Epithelial cell of esophagus (primary cell): ENCODE data around the gene MTERF4.

Source experiments
- DNase-seq: peaks from one replicate; pipeline ENCODE4 v3.0.0; 2010; ENCODE audit warnings: low read depth
- H3K4me3 ChIP-seq: 2 replicates; pipeline ENCODE4 v1.5.1; 2011; ENCODE audit warnings: mild to moderate bottlenecking, low read length, control low read depth
- CTCF ChIP-seq: IDR thresholded peaks from 2 replicates; pipeline ENCODE4 v1.5.1; 2011; ENCODE audit warnings: low read depth, mild to moderate bottlenecking, low read length, control low read depth, inconsistent platforms; ENCODE audit not compliant: insufficient read depth; ENCODE audit errors: missing control alignments

The MTERF4 gene

DNA sequence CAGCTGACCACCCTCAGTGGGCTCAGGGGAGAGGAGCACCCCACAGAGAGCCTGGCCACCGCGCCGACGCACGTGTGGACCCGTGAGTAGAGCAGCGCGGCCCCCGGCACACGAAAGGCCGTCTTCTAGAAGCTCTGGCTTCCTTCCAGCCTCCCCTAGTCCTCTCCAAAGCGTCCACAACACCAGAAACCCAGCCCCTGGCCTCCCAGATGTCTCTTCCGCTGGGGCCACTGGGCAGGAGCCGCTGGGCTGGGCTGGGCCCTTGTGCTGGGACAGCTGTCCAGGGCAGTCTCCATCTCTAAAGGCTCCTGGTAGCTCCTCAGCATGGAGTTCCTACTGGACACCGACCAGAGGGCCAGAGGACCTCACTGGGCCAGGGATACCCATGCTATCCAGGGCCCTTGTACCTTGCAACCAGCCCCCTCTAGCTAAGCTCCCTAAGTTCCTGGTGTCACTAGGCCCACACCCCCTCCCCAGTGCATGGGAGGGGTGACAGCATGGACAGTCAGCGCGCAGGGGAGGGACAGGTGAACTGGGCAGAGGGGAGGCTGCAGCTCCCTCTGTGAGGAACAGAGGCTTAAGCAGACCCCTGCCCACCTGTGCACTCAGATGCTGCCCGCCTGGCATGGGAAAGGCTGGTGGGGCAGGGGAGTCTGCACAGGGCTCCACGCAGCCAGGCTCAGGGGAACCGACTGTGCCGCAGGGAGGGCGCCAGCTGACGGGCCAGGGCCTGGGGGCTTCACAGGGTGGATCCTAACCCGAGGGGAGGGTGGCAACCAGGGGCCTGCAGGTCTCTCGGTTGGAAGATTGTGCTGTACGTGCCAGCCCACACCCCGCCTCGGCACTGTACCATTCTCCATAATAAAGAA, 32.9 kb downstream of the MTERF4 start:
- no peak for DNase-seq
- no peak for TF ChIP-seq CTCF
- no peak overlapping the region for H3K4me3 ChIP-seq

DNA sequence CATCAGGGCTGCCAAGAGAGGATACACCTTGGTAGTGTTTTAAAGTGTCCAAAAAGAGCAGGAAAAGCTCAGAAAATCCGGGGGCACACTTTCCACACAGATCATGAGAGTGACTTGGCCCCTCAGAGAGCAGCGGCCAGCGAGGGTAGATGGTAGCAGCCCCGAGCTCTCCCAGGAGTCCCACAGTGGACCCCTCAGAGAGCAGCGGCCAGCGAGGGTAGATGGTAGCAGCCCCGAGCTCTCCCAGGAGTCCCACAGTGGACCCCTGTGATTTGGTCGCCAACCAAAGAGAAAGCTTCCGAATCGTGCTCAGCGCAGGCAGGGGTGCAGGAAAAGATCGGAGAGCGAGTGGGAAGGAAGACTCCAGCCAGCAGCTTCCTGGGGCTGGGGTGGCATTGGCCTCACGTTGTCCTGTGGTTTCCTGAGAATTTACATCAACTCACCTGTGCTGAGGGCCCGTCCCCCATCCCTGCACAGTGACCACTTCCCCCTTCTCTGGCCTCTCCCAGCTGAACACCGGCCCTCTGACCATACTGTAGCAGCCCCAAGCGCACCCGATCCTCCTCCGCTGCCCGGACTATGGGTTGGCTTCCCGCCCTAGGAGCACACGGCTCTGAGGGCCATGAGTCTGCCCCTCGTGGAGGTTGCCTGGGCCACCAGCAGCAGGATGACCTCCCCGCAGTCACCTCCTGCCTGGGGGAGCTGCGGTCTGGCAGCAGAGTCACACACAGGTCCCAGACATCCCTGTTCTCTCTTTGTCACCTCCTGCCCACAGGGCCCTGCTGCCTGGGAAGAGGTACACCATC, 33.7 kb downstream of the MTERF4 start:
- TF ChIP-seq CTCF = no peak
- no peak overlapping the region for H3K4me3 ChIP-seq
- no peak for DNase-seq

DNA sequence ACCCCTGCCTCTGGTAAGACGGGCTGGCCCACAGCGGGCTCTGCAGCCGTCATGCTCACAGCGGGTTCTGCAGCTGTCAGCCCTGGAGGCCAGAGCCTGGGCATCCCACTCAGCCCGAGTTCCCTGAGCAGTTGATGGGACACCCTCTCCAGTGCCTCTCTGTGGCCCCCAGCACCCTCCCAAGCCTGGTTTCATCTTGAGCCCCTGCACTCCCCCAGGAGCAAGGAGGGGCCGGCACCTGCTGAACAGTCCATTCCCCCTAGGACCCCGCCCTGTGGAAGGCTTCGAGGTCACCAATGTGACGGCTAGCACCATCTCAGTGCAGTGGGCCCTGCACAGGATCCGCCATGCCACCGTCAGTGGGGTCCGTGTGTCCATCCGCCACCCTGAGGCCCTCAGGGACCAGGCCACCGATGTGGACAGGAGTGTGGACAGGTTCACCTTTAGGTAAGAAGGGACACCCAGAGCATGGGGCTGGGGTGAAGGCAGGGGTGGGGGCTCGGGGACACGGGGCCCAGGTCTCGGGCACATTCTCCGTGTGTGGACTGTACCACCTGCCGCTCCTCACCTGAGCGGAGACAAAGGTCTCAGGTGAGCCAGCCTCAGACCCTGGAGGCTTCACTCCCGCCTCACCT, 34.5 kb downstream of the MTERF4 start:
- no peak for TF ChIP-seq CTCF
- H3K4me3 ChIP-seq = no peak overlapping the region
- DNase-seq = no peak

GRCh38 chr2:241066893-241067341, 35.2 kb downstream of the MTERF4 start:
- no peak for TF ChIP-seq CTCF
- no peak overlapping the region for H3K4me3 ChIP-seq
- no peak for DNase-seq

DNA sequence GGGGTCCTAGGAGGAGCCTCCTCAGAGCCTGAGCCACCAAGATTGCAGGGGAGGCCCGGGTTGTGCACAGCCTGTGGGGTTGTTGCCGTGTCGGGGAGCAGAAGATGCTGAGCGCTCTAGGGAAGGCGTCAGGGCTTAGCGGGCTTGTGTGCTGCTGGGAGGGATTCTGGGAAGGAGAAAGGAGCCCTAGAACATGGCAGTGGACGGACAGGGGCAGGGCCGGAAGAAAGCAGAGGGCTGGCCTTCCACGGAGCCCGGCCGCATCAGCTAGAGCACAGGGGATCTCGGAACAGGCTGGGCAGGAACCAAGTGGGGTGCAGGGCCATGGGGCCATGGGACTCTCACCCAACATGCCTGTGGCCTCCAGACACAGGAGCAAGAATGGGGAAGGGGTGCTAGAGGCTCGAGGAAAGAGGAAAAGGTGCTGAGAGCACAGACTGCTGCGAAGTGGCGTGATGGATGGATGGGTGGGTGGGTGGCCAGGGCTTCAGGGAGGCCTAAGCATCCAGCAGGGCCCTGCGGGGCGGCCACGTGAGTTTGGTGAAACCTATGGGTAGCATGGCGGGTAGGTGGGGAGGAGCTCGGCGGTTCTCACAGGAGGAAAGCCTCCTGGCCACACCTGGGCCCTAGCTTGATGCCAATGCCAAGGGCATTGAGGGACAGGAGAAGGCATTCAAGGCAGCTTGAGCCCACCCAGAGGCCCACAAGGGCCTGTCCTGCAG, 35.8 kb downstream of the MTERF4 start:
- no peak overlapping the region for H3K4me3 ChIP-seq
- no peak for TF ChIP-seq CTCF
- DNase-seq = no peak

DNA sequence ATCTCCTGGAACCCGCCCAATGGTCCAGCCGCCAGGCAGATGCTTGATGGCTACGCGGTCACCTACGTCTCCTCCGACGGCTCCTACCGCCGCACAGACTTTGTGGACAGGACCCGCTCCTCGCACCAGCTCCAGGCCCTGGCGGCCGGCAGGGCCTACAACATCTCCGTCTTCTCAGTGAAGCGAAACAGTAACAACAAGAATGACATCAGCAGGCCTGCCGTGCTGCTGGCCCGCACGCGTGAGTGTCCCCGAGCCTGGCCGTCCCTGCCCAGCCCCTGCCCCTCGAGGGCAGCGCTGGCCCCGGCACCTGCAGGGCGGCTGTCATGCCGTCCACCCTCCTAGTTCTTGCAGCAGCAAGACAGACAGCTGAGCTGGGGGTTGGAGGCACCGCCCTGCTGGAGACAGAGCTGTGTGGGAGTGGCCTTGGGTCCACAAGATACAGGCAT, 36.7 kb downstream of the MTERF4 start:
- DNase-seq = no peak
- no peak for TF ChIP-seq CTCF
- H3K4me3 ChIP-seq = no peak overlapping the region
